HG03457 (cell line): ENCODE data around the gene PC.

Source experiments
- ATAC-seq: cut with Tn5 transposase; IDR thresholded peaks from one replicate; pipeline ENCODE4 v1.9.1; 2021; ENCODE audit warnings: moderate number of reproducible peaks; ENCODE audit not compliant: unreplicated experiment

PC gene

GRCh38 chr11:66885950-66886440, 72.2 kb downstream of the PC start:
- ATAC-seq: no peak

- ATAC-seq: no peak
Observed at GRCh38 chr11:66885469-66885868, 72.7 kb downstream of the PC start.

- ATAC-seq: no peak
Observed at GRCh38 chr11:66884443-66884842, 73.7 kb downstream of the PC start.

- no peak for ATAC-seq
Observed at GRCh38 chr11:66883016-66883965, 74.9 kb downstream of the PC start.

- ATAC-seq: no peak
Observed at GRCh38 chr11:66882561-66883015, 75.6 kb downstream of the PC start.

GRCh38 chr11:66881927-66882452, 76.2 kb downstream of the PC start:
- no peak for ATAC-seq

GRCh38 chr11:66881451-66881835, 76.7 kb downstream of the PC start:
- ATAC-seq: no peak

GRCh38 chr11:66880496-66881450, 77.4 kb downstream of the PC start:
- ATAC-seq: no peak

GRCh38 chr11:66879999-66880398, 78.2 kb downstream of the PC start:
- no peak for ATAC-seq

- ATAC-seq: no peak
Observed at GRCh38 chr11:66879583-66879982, 78.6 kb downstream of the PC start.

GRCh38 chr11:66879000-66879399, 79.2 kb downstream of the PC start:
- no peak for ATAC-seq

- ATAC-seq: no peak
Observed at GRCh38 chr11:66878474-66878873, 79.7 kb downstream of the PC start.

- ATAC-seq: no peak
Observed at GRCh38 chr11:66877588-66878385, 80.4 kb downstream of the PC start.

- no peak for ATAC-seq
Observed at GRCh38 chr11:66875378-66875777, 82.8 kb downstream of the PC start.

- no peak for ATAC-seq
Observed at GRCh38 chr11:66874232-66874631, 84.0 kb downstream of the PC start.

GRCh38 chr11:66871521-66871901, 86.7 kb downstream of the PC start:
- no peak for ATAC-seq

- no peak for ATAC-seq
Observed at GRCh38 chr11:66870616-66871520, 87.3 kb downstream of the PC start.

- no peak for ATAC-seq
Observed at GRCh38 chr11:66870131-66870530, 88.1 kb downstream of the PC start.

- no peak for ATAC-seq
Observed at GRCh38 chr11:66869567-66869870, 88.7 kb downstream of the PC start.
